Neural progenitor cell (in vitro differentiated cells): ENCODE measurements around the gene ATXN1. TPM values are rescaled to one million over a fixed set of nuclear protein-coding genes. Genes with fewer than 3 reads are reported as not detected.

Experiments used
- DNase-seq: peaks from one replicate; pipeline ENCODE4 v3.0.0-alpha.2; 2016; ENCODE audit warnings: low spot score
- H2AFZ ChIP-seq: fragments of 200-600 bp; sonication (generic); replicated peaks from 2 replicates; pipeline ENCODE4 v1.6.1; 2016; ENCODE audit warnings: antibody characterized with exemption
- H3F3A ChIP-seq: fragments of 200-600 bp; sonication (generic); 2 replicates; pipeline ENCODE4 v1.6.1; 2016; ENCODE audit warnings: antibody characterized with exemption, low read depth
- H3K27ac ChIP-seq: fragments of 200-600 bp; sonication (generic); 2 replicates; pipeline ENCODE4 v1.5.1; 2016; ENCODE audit warnings: mild to moderate bottlenecking
- H3K27me3 ChIP-seq: fragments of 200-600 bp; sonication (generic); 2 replicates; pipeline ENCODE4 v1.6.1; 2016; ENCODE audit warnings: mild to moderate bottlenecking, moderate library complexity
- H3K36me3 ChIP-seq: fragments of 200-600 bp; sonication (generic); 2 replicates; pipeline ENCODE4 v1.5.1; 2016
- H3K4me1 ChIP-seq: fragments of 200-600 bp; sonication (generic); 2 replicates; pipeline ENCODE4 v1.6.1; 2016; ENCODE audit warnings: mixed run types
- H3K4me2 ChIP-seq: fragments of 200-600 bp; sonication (generic); 2 replicates; pipeline ENCODE4 v1.6.1; 2016
- H3K4me3 ChIP-seq: fragments of 200-600 bp; sonication (generic); 2 replicates; pipeline ENCODE4 v1.5.1; 2016
- H3K79me2 ChIP-seq: fragments of 200-600 bp; sonication (generic); 2 replicates; pipeline ENCODE4 v1.6.1; 2016; ENCODE audit warnings: low read depth
- H3K9ac ChIP-seq: fragments of 200-600 bp; sonication (generic); 2 replicates; pipeline ENCODE4 v1.6.1; 2016
- H3K9me3 ChIP-seq: fragments of 200-600 bp; sonication (generic); 2 replicates; pipeline ENCODE4 v1.5.1; 2016; ENCODE audit warnings: low read depth
- H4K20me1 ChIP-seq: fragments of 200-600 bp; sonication (generic); 2 replicates; pipeline ENCODE4 v1.6.1; 2016; ENCODE audit warnings: low read depth
- H3K27ac Mint-ChIP-seq: 3 replicates; pipeline ENCODE4 v1.8.0; 2021; ENCODE audit warnings: mixed read lengths
- H3K27me3 Mint-ChIP-seq: 2 replicates; pipeline ENCODE4 v1.8.0; 2022; ENCODE audit warnings: low read depth, mild to moderate bottlenecking, inconsistent platforms, moderate library complexity, mixed read lengths; ENCODE audit not compliant: insufficient read depth
- H3K36me3 Mint-ChIP-seq: 3 replicates; pipeline ENCODE4 v1.8.0; 2021; ENCODE audit warnings: mixed read lengths
- H3K4me1 Mint-ChIP-seq: 3 replicates; pipeline ENCODE4 v1.8.0; 2021; ENCODE audit warnings: mixed read lengths
- H3K4me3 Mint-ChIP-seq: 3 replicates; pipeline ENCODE4 v1.8.0; 2021; ENCODE audit warnings: mild to moderate bottlenecking, moderate library complexity, mixed read lengths
- H3K9me3 Mint-ChIP-seq: 3 replicates; pipeline ENCODE4 v1.8.0; 2020; ENCODE audit warnings: mixed read lengths
- CTCF ChIP-seq: fragments of 200-600 bp; sonication (generic); IDR thresholded peaks from 2 replicates; pipeline ENCODE4 v1.5.1; 2017; ENCODE audit warnings: antibody characterized with exemption, mild to moderate bottlenecking
- EZH2 ChIP-seq: fragments of 200-600 bp; sonication (generic); IDR thresholded peaks from 2 replicates; pipeline ENCODE4 v1.6.1; 2017; ENCODE audit warnings: antibody characterized with exemption, mild to moderate bottlenecking, moderate library complexity
- EZH2phosphoT487 ChIP-seq: fragments of 200-600 bp; sonication (generic); IDR thresholded peaks from 2 replicates; pipeline ENCODE4 v1.6.1; 2017; ENCODE audit warnings: antibody characterized with exemption
- total RNA-seq: library from RNA; depleted of rRNA; stranded (reverse); fragments of >200 nt; gene quantifications from 2 replicates; pipeline ENCODE4 v1.2.3, GENCODE V29; 2015; ENCODE audit warnings: low replicate concordance

The ATXN1 gene
- total RNA-seq, 1 donor from 2014 or later, result 3.6 TPM

DNA sequence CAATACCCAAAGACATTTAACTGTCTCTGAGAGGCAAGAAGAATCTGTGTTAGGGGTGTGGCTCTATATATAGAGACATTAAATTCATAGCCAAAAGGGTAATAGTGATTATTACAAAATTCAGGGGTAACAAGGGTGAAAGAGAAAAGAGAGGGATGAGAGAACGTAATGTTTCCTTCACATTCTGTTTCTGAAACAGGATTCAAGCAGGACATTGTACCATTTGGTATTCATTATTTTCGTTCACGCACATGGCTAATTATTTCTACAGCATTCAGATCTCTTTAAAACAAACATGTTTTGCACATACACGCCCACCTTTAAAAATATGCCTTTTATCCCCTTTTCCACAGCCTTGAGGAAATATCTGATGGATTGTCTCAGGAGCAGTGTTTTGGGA is 400.1 kb downstream of the ATXN1 start:
- H3K4me1 Mint-ChIP-seq, result peaks cover 5% of the 10 kb centered on the region
- H3K36me3 Mint-ChIP-seq, result no peaks in the 10 kb centered on the region
- H3K4me1 ChIP-seq, result no peaks in the 10 kb centered on the region
- DNase-seq, result no peak
- H3K9ac ChIP-seq, result no peak overlapping the region
- no peak overlapping the region for H3K27ac ChIP-seq
- H3K4me2 ChIP-seq, result no peak overlapping the region
- H3K4me3 Mint-ChIP-seq, result no peak overlapping the region
- TF ChIP-seq EZH2, result no peak
- TF ChIP-seq CTCF, result no peak
- no peak for TF ChIP-seq EZH2phosphoT487
- no peaks in the 10 kb centered on the region for H4K20me1 ChIP-seq
- no peak overlapping the region for H3K27ac Mint-ChIP-seq
- no peaks in the 10 kb centered on the region for H3K36me3 ChIP-seq
- H3K79me2 ChIP-seq, result no peaks in the 10 kb centered on the region
- no peaks in the 10 kb centered on the region for H3F3A ChIP-seq
- no peak overlapping the region for H2AFZ ChIP-seq
- no peaks in the 10 kb centered on the region for H3K27me3 Mint-ChIP-seq
- no peaks in the 10 kb centered on the region for H3K9me3 Mint-ChIP-seq
- no peak overlapping the region for H3K4me3 ChIP-seq
- H3K9me3 ChIP-seq, result no peaks in the 10 kb centered on the region
- H3K27me3 ChIP-seq, result no peaks in the 10 kb centered on the region

GRCh38 chr6:16360365-16360764 is 400.9 kb downstream of the ATXN1 start:
- H3K79me2 ChIP-seq, result no peaks in the 10 kb centered on the region
- H3K4me1 ChIP-seq, result no peaks in the 10 kb centered on the region
- no peak overlapping the region for H3K27ac Mint-ChIP-seq
- H2AFZ ChIP-seq, result no peak overlapping the region
- no peak overlapping the region for H3K4me3 ChIP-seq
- peaks cover 11% of the 10 kb centered on the region for H3K4me1 Mint-ChIP-seq
- DNase-seq, result no peak
- TF ChIP-seq EZH2phosphoT487, result no peak
- TF ChIP-seq EZH2, result no peak
- TF ChIP-seq CTCF, result no peak
- no peaks in the 10 kb centered on the region for H3K9me3 ChIP-seq
- no peaks in the 10 kb centered on the region for H4K20me1 ChIP-seq
- no peak overlapping the region for H3K4me3 Mint-ChIP-seq
- no peak overlapping the region for H3K4me2 ChIP-seq
- H3K9ac ChIP-seq, result no peak overlapping the region
- H3F3A ChIP-seq, result no peaks in the 10 kb centered on the region
- no peaks in the 10 kb centered on the region for H3K36me3 ChIP-seq
- H3K27me3 Mint-ChIP-seq, result no peaks in the 10 kb centered on the region
- no peaks in the 10 kb centered on the region for H3K9me3 Mint-ChIP-seq
- no peak overlapping the region for H3K27ac ChIP-seq
- H3K27me3 ChIP-seq, result no peaks in the 10 kb centered on the region
- no peaks in the 10 kb centered on the region for H3K36me3 Mint-ChIP-seq

- TF ChIP-seq CTCF (no peak), EZH2 (no peak), EZH2phosphoT487 (no peak)
- H3K27ac Mint-ChIP-seq, result no peak overlapping the region
- H3K27me3 Mint-ChIP-seq, result no peaks in the 10 kb centered on the region
- Histone ChIP-seq H3K9me3 (no peaks in the 10 kb centered on the region), H3K36me3 (no peaks in the 10 kb centered on the region), H3K4me3 (no peak overlapping the region), H4K20me1 (no peaks in the 10 kb centered on the region), H3K9ac (no peak overlapping the region), H3K4me2 (no peak overlapping the region), H3K27ac (no peak overlapping the region), H3K4me1 (no peaks in the 10 kb centered on the region), H3K27me3 (no peaks in the 10 kb centered on the region), H2AFZ (no peak overlapping the region), H3F3A (no peaks in the 10 kb centered on the region), H3K79me2 (no peaks in the 10 kb centered on the region)
- no peaks in the 10 kb centered on the region for H3K9me3 Mint-ChIP-seq
- peaks cover 17% of the 10 kb centered on the region for H3K4me1 Mint-ChIP-seq
- no peak overlapping the region for H3K4me3 Mint-ChIP-seq
- H3K36me3 Mint-ChIP-seq, result no peaks in the 10 kb centered on the region
- no peak for DNase-seq
Observed at GRCh38 chr6:16359563-16359962, 401.7 kb downstream of the ATXN1 start.
